GM18517 (cell line): Measurements from ENCODE around the gene ATAD2B.
"Not testable (repeated sequence)": the region's sequence is repeated elsewhere in the genome, so short reads cannot be mapped to it uniquely, and the experiment has no call there.

Experiments
- ATAC-seq: cut with Tn5 transposase; IDR thresholded peaks from one replicate; pipeline ENCODE4 v1.9.1; 2021; ENCODE audit warnings: mild to moderate bottlenecking, moderate library complexity; ENCODE audit not compliant: unreplicated experiment

The ATAD2B gene

GRCh38 chr2:23753291-23754010 lies 173.5 kb downstream of the ATAD2B start:
- no peak for ATAC-seq

GRCh38 chr2:23751747-23752265 lies 175.1 kb downstream of the ATAD2B start:
- ATAC-seq: no peak

GRCh38 chr2:23746141-23746863 lies 180.6 kb downstream of the ATAD2B start:
- peak; percentile 16 for ATAC-seq

- ATAC-seq: peak; percentile 61
Observed at GRCh38 chr2:23745726-23746105, 181.2 kb downstream of the ATAD2B start.

GRCh38 chr2:23745068-23745725 lies 181.7 kb downstream of the ATAD2B start:
- no peak for ATAC-seq

- ATAC-seq: not testable (repeated sequence)
Observed at GRCh38 chr2:23736783-23737182, 190.1 kb downstream of the ATAD2B start.

- no peak for ATAC-seq
Observed at GRCh38 chr2:23734416-23734815, 192.5 kb downstream of the ATAD2B start.

GRCh38 chr2:23723029-23723428 lies 203.9 kb downstream of the ATAD2B start:
- not testable (repeated sequence) for ATAC-seq

GRCh38 chr2:23722255-23722654 lies 204.7 kb downstream of the ATAD2B start:
- no peak for ATAC-seq

- no peak for ATAC-seq
Observed at GRCh38 chr2:23721454-23721826, 205.5 kb downstream of the ATAD2B start.

- no peak for ATAC-seq
Observed at GRCh38 chr2:23720705-23721453, 206.0 kb downstream of the ATAD2B start.

- no peak for ATAC-seq
Observed at GRCh38 chr2:23719716-23720115, 207.2 kb downstream of the ATAD2B start.

- no peak for ATAC-seq
Observed at GRCh38 chr2:23718931-23719700, 207.8 kb downstream of the ATAD2B start.

- ATAC-seq: no peak
Observed at GRCh38 chr2:23713351-23713750, 213.6 kb downstream of the ATAD2B start.

GRCh38 chr2:23712756-23713151 lies 214.2 kb downstream of the ATAD2B start:
- ATAC-seq: no peak

GRCh38 chr2:23711979-23712755 lies 214.8 kb downstream of the ATAD2B start:
- ATAC-seq: no peak

GRCh38 chr2:23709311-23709710 lies 217.6 kb downstream of the ATAD2B start:
- ATAC-seq: no peak

GRCh38 chr2:23708771-23709170 lies 218.2 kb downstream of the ATAD2B start:
- ATAC-seq: no peak

- ATAC-seq: no peak
Observed at GRCh38 chr2:23707096-23707495, 219.8 kb downstream of the ATAD2B start.
